ENCODE measurements around the gene OLIG2. TPM values are rescaled to one million over a fixed set of nuclear protein-coding genes. Genes with fewer than 3 reads are reported as not detected.

OLIG2 gene
- not detected in 2 replicates for polyA plus RNA-seq (2011; rRNA removed)
- polyA minus RNA-seq (2011; rRNA and poly(A)+ RNA removed): not detected in 2 replicates

DNA sequence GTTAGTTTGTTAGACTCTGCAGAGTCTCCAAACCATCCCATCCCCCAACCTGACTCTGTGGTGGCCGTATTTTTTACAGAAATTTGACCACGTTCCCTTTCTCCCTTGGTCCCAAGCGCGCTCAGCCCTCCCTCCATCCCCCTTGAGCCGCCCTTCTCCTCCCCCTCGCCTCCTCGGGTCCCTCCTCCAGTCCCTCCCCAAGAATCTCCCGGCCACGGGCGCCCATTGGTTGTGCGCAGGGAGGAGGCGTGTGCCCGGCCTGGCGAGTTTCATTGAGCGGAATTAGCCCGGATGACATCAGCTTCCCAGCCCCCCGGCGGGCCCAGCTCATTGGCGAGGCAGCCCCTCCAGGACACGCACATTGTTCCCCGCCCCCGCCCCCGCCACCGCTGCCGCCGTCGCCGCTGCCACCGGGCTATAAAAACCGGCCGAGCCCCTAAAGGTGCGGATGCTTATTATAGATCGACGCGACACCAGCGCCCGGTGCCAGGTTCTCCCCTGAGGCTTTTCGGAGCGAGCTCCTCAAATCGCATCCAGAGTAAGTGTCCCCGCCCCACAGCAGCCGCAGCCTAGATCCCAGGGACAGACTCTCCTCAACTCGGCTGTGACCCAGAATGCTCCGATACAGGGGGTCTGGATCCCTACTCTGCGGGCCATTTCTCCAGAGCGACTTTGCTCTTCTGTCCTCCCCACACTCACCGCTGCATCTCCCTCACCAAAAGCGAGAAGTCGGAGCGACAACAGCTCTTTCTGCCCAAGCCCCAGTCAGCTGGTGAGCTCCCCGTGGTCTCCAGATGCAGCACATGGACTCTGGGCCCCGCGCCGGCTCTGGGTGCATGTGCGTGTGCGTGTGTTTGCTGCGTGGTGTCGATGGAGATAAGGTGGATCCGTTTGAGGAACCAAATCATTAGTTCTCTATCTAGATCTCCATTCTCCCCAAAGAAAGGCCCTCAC lies at the start of gene OLIG2:
Gene OLIG2, plus strand, starts transcription at position 447 of the 954 bp plus-strand sequence. CDS start 928 bp downstream, outside the sequence.
- no peak for DNase-seq (ENCODE audit: low read depth, low spot score)
- CTCF ChIA-PET: no interaction called here
- peaks cover 96% of the 10 kb centered on the region for H3K27me3 ChIP-seq (ENCODE audit: control insufficient read depth, insufficient read depth, low read length)
- TF ChIP-seq, protein P1, sequence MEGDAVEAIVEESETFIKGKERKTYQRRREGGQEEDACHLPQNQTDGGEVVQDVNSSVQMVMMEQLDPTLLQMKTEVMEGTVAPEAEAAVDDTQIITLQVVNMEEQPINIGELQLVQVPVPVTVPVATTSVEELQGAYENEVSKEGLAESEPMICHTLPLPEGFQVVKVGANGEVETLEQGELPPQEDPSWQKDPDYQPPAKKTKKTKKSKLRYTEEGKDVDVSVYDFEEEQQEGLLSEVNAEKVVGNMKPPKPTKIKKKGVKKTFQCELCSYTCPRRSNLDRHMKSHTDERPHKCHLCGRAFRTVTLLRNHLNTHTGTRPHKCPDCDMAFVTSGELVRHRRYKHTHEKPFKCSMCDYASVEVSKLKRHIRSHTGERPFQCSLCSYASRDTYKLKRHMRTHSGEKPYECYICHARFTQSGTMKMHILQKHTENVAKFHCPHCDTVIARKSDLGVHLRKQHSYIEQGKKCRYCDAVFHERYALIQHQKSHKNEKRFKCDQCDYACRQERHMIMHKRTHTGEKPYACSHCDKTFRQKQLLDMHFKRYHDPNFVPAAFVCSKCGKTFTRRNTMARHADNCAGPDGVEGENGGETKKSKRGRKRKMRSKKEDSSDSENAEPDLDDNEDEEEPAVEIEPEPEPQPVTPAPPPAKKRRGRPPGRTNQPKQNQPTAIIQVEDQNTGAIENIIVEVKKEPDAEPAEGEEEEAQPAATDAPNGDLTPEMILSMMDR (IDR thresholded peaks at IDR 0.05; ENCODE audit: low read depth, low read length): no peak
- H3K27ac ChIP-seq (ENCODE audit: low read depth, low read length): no peak within 1 kb of the TSS
- H3K9me3 ChIP-seq (ENCODE audit: control insufficient read depth, insufficient read depth, low read length): peaks cover 8% of the 10 kb centered on the region; the same call in 1 of the 2 replicates
- no peak within 1 kb of the TSS for H3K4me3 ChIP-seq (ENCODE audit: low read depth, low read length)
- POLR2A ChIA-PET: no interaction called here

DNA sequence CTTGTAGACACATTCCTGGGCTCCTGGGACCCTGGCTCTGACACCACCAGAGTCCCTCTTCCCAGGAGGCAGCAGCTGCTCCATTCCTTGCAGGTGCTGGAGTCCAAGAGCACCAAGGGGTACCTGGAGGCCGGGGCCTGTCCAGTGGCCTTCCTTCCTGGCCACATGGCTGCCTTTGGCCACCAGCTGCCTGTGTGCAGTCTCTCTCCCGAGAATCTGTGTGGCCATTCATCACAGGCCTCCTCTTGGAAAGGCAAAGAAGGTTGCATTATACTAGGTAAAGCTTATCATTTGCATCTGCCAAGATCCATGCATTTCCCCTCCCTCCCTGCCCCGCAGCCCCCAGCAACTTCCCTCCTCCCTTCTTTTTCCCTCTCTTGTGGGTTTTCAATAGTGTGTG lies 48.9 kb upstream of the OLIG2 start:
- no peak for DNase-seq (ENCODE audit: low read depth, low spot score)
- peaks cover 10% of the 10 kb centered on the region for H3K27me3 ChIP-seq (ENCODE audit: control insufficient read depth, insufficient read depth, low read length)
- TF ChIP-seq, protein P1 (IDR thresholded peaks at IDR 0.05; ENCODE audit: low read depth, low read length): no peak
- ChIA-PET CTCF (interaction anchor here (0.7 to 1.0 kb wide), 3 partner anchors 37 to 151 kb away, joined by 3 to 4 read pairs (median 3); no protein-coding TSS in a partner anchor), POLR2A (no interaction called here)
- H3K9me3 ChIP-seq (ENCODE audit: control insufficient read depth, insufficient read depth, low read length): no peaks in the 10 kb centered on the region
- no peak overlapping the region for H3K27ac ChIP-seq (ENCODE audit: low read depth, low read length)
- H3K4me3 ChIP-seq (ENCODE audit: low read depth, low read length): no peak overlapping the region

DNA sequence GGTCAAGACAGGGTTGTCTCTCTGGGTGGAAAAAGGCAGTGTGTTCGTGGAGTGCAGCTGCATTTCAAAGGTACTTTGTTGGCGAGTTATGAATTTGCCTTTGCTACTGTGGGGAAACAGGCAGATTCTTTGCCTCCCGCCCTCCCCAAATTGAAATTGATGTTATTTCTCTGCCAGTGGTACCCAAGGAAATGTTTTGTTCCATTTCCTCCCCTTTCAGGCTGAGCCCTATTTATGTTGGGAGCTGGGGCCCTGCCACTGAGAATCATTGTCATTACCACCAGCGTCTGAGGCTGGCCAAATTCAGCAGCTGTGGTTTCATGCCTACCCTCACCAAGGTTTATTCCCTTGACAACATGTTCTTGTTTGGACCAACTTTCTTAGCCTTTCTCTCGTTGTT lies 48.5 kb upstream of the OLIG2 start:
- no peaks in the 10 kb centered on the region for H3K9me3 ChIP-seq (ENCODE audit: control insufficient read depth, insufficient read depth, low read length)
- ChIA-PET POLR2A (no interaction called here), CTCF (interaction anchor here (0.7 to 1.0 kb wide), 2 partner anchors 37 to 118 kb away, joined by 3 to 4 read pairs; no protein-coding TSS in a partner anchor)
- peaks cover 10% of the 10 kb centered on the region for H3K27me3 ChIP-seq (ENCODE audit: control insufficient read depth, insufficient read depth, low read length)
- TF ChIP-seq, protein P1 (IDR thresholded peaks at IDR 0.05; ENCODE audit: low read depth, low read length): no peak
- no peak overlapping the region for H3K27ac ChIP-seq (ENCODE audit: low read depth, low read length)
- no peak overlapping the region for H3K4me3 ChIP-seq (ENCODE audit: low read depth, low read length)
- DNase-seq (ENCODE audit: low read depth, low spot score): no peak

DNA sequence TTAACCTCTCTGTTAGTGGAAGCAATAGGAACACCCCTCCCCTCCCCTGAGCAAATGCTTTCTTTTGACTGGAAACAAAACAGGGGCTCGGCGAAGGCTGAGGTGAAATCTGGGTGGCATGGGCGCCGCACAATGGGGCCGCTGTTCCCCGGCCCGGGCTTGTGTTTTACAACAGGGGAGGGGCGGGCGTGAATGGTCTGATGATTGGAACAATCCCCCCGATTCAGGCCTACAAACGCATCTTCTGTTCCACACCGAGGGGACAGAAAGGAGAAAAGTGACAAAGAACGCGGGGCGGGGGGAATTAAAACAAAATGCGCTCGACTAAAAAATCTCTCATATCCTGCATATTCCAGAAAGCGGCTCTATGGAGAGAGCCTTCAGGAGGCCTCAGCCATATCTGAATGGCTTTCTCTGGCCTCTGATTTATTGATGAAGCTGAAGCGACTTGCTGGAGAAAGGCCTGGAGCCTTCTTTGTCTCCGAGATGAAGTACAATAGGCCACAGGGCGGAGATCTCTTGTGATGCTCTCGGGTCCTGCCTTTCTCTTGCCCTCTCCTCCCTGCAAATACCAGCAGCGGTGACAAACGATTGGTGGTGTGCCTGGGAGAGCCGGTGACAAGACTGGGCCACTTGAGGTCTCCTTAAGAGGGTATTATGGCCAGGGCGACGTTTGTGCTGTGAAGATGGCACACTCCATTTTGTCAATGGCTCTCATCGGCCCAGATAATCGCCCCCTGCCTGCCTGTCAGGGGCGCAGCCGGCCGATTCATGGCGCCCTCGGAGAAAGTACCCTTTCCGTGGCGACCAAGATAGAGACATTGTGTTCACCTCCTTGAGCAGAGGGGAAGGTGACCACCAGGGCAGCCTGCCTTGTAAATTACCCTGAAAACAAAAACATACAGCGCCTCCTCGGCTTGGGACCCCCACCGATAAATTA lies 47.1 kb upstream of the OLIG2 start:
- TF ChIP-seq, protein P1 (IDR thresholded peaks at IDR 0.05; ENCODE audit: low read depth, low read length): no peak
- Histone ChIP-seq H3K27ac (ENCODE audit: low read depth, low read length) (no peak overlapping the region), H3K9me3 (ENCODE audit: control insufficient read depth, insufficient read depth, low read length) (no peaks in the 10 kb centered on the region), H3K27me3 (ENCODE audit: control insufficient read depth, insufficient read depth, low read length) (peaks cover 10% of the 10 kb centered on the region), H3K4me3 (ENCODE audit: low read depth, low read length) (no peak overlapping the region)
- no peak for DNase-seq (ENCODE audit: low read depth, low spot score)
- ChIA-PET POLR2A (no interaction called here), CTCF (no interaction called here)
